Measurements from ENCODE around the gene GALNT1. TPM values are rescaled to one million over a fixed set of nuclear protein-coding genes. Genes with fewer than 3 reads are reported as not detected.
"Not testable (repeated sequence)": the region's sequence is repeated elsewhere in the genome, so short reads cannot be mapped to it uniquely, and the experiment has no call there.

Gene GALNT1
- 104 TPM for total RNA-seq

DNA sequence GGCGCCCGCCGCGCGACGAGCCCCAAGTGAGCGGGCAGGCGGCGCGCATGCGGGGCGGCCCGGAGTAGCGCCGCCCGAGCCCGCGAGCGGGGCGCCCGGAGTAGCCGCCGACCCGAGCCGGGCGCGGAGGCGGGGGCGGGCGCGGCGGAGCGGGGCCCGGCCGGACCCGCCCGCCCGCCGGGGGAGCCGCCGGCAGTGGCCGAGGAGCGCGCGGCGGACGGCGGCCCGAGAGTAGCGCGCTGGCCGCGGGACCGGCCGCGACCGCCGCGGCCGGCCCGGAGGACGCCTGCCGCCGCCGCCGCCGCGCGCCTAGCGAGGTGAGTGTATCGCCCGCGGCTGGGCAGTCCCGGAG is at the start of gene GALNT1:
GALNT1 (plus strand) TSS at position 195 of the 352 bp plus-strand sequence. CDS start 72,923 bp downstream, outside the sequence.
- DNase-seq, result peak; percentile 40

DNA sequence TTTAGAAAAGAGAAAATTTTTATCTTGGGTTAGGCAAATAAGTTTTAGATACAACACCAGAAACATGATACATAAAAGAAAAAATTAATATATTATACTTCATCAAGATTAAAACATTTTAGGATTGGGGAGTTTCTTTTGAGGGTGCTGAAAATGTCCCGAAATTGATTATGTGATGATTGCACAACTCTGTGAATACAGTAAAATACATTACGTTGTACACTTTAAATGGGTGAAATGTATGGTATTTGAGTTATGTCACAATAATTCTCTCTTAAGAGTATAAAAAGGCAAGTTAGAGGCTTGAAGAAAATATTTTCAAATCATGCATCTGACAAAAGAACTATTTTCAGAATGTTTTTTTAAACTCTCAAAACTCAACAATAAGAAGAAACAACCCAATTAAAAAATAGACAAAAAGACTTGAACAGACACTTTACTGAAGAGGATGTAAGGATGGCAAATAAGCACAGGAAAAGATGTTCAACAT is 47.6 kb upstream of the GALNT1 start:
- DNase-seq, result no peak

DNA sequence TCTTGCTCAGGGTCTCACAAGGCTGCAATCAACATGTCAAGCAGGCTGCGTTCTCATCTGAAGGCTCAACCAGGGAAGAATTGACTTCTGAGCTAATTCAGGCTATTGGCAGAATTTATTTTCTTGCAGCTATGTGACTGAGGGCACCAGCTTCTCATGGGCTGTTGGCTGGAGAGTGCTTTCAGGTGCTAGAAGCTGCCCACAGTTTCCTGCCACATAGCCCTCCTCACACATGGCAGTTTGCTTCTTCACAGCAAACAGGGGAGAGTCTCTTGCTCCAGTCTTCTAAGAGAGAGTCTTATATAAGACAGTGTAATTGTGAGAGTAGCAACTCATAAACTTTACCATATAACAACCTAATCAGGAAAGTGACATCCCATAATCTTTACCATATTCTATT is 46.2 kb upstream of the GALNT1 start:
- no peak for DNase-seq

DNA sequence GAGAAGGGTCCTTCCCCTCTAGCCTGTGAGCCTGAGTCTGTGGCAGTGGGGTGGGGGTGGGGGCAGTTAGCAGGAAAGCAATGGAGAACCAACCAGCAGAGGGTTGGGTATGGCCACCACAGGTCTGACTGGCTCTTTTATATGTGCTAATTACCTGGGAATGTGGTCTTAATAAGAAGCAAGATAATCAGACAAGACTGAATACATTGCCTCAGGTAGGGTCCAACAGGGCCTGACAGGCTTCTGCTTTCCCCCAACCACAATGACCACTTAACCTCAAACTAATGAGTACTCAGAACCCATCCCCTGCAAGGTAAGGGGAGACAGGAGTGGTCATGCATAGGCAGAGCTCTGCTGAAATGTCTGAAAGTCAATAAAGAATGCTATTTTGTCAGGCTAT is 39.2 kb upstream of the GALNT1 start:
- DNase-seq, result no peak

DNA sequence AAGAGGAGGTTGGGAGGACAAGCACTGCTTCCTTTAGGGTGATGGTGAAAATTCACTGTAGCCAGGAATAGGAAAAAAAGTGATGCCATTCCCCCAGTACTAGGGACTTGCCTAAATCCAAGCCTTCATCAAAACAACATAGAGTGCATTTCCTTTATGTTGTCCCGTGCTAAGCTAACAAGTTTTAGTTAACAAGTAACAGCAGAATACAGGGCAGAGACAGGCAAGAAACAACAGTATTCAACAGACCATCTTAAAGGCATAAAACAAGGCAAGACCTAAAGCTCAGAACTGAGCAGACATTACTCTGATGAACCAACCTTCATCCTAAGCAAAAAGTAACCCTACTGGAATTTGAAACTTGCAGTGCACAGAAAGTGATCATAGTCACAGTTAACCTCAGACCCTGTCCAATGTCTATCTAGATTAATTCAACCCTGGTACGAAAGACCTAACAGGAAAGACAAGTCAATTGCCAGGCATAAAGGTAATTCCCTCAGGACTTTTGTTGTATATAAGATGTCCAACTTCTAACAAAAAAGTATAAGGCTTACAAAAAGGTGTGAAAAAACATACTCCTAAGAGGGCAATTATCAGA is 34.4 kb upstream of the GALNT1 start:
- DNase-seq, result no peak

DNA sequence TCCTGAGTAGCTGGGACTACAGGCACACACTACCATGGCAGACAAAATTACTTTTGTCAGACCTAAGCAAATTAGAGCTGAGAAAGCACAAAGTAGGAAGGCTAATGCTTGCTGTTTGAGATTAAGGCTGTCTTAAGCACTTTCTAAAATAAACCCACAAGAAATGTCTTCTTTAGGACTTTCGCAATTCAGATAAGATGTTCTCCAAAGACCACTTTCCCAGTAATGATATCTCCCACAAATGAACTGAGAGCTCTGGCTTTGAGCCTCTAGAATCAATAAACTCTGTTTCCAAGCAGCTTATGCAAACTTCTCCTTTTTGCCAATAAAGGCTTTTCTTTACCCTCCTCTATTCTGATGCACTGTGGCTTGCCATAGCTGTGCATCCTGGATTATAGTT is 32.0 kb upstream of the GALNT1 start:
- no peak for DNase-seq

DNA sequence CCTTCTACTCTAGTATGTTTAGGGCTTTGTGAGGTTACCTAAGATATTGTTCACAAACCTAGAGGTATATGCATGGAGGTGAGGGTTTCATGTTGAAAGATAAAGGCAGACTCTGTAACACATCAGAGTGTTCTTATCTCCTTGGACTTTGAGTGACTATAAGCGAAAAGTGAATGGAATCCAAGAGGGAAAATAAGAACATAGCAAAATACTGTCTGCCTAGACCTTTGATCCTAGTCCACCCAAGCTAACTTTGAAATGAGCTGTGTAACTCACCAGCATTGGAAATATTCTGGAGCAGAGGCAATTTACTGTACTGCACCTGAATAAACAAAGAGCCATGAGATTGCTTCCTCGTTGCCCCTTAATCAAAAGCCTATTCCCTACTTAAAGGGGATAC is 28.2 kb upstream of the GALNT1 start:
- no peak for DNase-seq

DNA sequence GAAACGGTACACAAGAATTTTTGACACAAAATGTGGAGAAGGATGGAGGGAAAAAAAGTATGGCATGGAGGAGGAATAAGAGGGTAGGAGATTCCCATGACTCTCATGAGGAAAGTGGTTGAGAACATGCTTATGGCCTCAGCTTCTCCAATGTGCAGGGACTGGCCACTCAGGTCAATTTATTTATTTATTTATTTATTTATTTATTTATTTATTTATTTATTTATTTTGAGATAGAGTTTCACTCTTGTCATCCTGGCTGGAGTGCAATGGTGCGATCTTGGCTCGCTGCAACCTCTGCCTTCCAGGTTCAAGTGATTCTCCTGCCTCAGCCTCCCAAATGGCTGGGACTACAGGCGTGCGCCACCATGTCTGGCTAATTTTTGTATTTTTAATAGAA is 26.0 kb upstream of the GALNT1 start:
- DNase-seq, result not testable (repeated sequence)

DNA sequence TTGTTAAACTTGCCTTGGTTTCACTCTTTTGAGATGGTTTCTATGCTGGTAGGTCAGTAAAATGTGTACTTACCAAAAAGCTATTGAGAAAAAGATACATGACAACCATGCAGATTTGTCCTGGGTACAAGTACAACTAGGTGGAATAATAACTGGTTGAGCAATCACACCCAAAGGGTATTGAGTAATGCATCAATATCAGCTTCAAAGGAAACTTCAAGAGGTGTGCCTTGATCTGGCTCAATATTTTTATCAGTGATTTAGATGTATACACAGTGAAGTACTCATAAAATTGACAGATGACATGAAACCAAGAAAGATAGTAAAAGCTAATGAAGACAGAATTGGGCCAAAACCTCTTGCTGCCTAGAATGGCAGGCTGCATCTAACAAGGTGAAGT is 21.7 kb upstream of the GALNT1 start:
- no peak for DNase-seq

DNA sequence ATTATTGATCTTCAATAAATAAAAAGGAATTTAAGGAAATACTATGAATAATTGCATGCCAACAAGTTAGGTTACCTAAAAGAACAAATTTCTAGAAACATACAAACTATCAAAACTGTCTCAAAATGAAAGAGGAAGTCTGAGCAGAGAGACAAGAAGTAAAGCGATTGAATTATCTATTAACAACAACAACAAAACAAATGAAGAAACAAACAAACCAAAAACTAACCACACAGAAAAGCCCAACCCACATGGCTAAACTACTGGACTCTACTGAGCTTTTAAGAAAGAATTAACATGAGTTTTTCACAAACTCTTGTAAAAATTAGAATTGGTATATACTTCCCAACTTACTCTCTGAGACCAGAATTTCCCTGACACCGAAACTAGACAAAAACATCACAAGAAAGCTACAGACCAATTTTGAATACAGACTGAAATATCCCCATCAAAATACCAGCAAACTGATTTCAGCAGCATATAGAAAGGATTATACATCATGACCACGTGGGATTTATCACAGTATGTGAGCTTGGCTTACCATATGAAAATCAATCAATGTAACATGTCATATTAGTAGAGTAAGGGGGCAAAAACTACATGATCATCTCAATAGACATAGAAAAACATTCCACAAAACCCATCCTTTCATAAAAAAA is 16.6 kb upstream of the GALNT1 start:
- no peak for DNase-seq

DNA sequence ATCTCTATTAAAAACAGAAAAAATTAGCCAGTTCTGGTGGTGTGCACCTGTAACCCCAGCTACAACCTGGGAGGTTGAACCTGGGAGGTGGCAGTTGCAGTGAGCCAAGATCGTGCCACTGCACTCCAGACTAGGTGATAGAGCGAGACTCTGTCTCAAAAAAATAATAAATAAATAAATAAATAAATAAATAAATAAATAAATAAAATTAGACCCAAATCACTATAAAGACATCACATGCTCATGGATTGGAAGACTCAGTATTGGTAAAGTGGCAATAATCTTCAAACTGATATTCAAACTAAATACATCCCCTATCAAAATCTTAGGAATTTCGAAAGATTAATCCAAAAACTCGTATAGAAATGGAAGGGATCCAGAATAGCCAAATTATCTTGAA is 15.5 kb upstream of the GALNT1 start:
- no peak for DNase-seq

DNA sequence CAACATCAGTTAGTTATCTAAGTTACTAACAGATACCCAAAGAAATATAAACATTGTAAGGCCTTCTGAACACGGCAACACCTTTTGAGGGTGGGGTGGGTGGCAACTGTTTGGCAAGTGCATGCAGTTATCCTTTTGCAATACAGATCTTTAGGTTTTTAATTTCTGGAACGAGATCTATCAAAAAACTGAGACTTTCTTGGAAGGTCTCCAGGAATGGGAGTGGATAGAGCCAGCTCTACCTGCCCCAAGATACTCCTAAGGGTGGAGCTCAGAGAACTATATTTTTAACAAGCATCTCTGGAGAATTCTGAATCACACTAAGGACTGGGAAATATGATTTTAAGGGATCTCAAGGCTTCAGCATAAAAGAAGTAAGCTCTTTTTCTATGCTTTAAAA is 11.4 kb upstream of the GALNT1 start:
- no peak for DNase-seq

DNA sequence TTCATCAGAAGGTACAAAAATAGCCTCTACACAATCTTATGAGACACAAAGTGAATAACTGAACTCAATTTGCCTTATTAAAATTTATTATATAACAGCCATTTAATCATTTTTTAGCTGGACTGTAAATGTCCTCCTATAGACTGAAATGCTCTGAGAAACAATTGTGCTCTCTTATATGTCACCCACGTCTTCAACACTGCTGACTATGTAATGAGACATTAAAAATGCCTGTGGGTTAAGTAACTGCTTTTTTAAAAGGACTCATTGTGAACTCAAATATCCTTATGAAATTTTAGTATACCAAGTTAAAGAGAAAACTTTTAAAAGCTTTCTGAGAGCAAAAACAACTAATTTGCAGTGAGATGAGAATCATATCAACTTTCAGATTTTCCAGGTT is 10.4 kb upstream of the GALNT1 start:
- DNase-seq, result no peak

DNA sequence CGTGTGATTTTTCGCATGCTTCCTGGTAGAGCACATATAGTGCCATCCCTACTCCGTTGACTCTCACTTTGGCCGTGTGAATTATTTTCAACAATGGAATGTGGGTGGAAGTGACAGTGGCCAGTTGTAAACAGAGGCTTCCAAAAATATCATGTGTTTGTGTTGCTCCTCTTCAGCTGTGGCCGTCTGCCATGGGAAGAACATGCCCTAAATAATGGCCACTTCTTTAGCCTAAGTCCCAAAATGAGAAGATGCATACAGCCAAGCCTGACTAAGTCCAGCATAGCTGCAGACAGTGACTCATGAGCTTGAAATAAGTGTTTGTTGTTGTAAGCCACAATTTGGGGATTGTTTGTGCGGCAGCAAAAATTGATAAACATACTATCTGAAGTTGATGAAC is 8.9 kb upstream of the GALNT1 start:
- DNase-seq, result peak; percentile 7

DNA sequence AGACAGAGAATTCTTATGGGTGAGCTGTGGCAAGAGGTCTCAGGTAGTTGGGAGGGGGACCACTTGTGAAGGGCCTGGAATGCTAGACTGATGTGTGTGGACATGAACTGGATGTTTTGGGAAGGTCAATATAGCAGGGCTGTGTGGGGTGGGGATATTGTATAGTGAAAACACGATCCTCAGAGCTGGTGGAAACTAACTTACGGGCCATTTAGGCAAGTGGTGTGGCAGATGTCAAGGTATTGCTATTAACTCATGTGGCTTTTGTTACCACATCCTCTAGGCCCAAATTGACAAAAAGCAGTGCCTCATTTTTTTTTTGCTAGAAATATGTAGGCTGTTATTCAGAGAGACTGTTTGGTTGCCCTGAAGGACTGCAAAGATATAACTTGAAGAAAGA is 8.0 kb upstream of the GALNT1 start:
- no peak for DNase-seq

DNA sequence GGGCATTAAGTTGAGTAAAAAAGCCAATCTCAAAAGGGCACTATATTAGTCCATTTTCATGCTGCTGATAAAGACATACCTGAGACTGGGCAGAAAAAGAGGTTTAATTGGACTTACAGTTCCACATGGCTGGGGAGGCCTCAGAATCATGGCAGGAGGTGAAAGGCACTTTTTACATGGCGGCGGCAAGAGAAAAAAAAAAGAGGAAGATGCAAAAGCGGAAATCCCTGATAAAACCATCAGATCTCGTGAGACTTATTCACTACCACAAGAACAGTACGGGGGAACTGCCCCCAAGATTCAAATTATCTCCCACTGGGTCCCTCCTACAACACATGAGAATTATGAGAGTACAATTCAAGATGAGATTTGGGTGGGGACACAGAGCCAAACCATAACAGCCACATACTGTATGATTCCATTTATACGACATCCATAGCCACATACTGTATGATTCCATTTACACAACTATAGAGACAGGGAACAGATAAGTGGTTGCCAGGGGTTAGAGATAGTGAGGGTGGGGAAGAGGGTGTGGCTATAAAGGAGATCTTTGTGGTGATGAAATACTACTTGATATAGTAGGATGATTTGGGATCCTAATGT is 5.2 kb upstream of the GALNT1 start:
- DNase-seq, result not testable (repeated sequence)

DNA sequence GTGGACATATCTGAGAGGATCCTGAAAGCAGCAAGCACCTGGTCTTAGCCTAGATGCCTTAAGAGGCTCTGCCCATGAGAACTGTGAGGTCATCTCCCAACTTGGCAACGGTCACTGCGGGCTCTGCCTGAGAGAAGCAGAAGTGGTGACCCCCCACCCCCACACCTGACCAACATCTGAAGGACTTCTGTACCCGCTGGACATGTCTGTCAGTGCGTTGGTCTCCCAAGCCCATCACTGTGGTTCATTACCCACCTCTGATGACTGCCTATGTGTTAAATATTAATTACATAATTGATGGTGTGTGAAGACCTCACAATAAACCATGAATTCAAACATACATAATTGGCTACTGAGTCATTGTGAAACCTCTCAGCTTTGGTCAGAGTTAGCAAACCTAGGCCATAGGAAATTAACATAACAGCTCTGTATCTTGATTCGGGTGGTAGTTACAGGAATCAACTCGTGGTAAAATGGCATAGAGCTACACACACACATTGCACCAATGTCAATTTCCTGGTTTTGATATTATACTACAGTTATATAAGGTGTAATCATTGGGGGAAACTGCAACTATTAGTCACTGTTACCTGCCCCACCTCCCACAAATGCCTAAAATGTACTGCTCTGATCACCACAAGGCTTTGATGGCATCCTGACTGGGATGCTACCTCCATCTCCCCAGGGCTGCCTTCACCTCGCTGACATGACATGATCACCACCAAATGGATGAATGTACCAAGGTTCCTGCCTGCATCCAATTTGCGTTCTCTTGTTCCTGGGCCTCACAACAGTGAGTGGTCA is 4.3 kb upstream of the GALNT1 start:
- DNase-seq, result no peak

DNA sequence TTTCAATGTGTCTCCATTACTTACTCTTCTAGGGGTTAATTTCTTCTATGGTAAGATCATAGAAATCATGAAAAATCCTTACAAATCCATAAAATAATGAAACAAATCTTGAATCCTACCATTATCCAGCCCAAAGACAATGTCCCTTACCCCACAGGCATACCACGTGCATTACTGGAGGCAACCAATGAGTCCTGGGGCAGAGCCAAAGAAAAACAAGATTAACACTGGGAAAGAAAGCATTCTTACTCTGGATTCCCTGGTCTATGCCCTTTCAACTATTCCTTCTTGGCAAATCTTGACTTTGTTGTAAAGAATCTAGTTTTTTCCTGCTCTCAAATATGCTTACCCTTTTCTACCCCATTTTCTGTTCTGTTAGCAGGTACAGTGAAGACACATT is 3.1 kb upstream of the GALNT1 start:
- no peak for DNase-seq

DNA sequence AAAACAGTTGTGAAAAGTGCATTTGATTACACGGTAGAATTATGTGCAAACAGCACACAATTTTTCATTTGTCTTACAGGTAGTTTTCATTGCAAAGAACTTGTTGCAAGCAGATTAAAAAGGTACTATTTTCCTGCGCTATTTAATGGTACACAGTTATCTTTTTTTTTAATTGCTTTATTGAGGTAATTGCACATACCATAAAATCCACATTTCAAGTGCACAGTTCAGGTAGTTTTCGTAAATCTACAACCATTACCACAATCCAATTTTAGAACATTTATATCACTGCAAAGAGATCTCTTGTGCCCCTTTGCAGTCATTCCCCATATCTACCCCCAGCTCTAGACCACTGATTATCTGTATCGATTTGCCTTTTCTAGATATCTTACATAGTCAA is 2.6 kb upstream of the GALNT1 start:
- DNase-seq, result no peak

DNA sequence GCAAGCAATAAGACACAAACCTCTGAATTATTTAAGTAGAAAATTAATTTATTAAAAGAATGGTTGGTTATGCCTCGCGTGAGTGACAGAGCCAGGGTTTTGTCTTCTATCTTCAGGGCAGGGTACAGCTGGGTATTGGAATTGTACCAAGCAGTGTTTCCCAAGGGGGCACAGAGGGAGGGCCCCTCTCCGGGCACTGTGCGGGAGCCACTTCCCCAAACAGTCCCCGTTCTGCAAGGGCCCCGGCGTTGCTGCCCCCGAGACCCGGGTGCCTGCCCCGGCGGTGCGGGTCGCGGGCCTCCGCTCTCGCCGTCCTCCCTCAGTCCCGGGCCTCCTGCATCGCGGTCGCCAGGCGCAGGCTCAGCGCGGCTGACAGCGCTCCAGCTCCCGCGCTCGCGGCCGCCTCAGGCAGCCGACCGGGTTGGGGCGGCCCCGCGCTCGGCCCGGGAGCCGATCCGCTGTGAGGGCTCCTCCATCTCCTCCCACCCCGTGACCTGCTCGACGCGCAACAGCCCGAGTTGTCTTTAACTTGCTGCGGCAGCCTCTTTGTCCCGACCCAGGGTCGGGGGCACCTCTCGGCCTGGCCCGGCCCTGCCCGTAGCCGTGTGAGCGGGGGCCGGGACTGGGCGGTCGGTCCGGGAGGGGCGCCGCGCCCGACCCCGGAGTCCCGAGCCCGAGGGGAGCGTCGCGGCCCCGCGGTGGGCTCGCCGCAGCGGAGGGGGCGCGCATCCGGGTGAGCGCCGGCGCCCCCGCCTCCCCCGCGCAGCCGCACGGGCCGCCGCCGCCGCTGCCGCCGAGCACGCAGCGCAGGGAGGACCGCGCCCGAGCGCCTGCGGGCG is 620 bp upstream of the GALNT1 start:
- DNase-seq, result peak; percentile 84

DNA sequence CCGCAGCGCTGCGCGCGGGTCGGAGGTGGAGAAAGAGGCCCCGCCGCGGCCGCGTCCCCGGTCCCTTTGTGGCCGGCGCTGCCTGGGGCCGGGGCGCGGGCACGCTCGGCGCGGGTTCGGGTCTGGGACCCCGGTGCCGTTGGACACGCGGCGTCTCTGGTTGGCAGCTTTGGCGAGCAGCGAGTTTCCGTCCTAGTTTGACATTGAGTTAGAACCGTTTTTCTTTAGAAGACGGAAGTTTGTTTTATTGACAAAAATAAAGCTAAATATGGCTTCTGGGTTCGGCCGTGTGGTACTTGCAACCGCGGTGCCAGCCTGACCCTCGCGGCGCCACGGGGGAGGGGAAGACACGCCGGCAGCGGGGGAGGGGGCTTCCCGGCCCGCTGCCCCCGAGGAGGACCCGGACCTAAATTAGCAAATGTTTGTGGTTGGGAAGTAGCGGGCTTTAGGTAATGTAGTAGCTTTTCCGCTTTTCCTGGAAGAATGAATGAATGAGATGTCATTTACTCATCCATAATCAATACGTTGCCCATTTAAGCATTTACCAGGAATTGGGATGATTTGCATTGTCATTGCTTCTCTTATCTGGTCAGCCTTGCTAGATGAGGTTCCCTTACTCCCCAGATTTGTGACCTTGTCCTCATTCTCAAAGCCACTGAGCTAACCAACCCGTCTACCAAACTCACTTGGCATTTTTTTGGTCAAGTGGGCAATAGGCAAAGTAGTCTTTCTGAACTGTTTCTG is 530 bp downstream of the GALNT1 start:
- DNase-seq, result peak; percentile 43

Data from tongue (tissue), 2 donors.